ENCODE measurements around the gene ALPP. TPM values are rescaled to one million over a fixed set of nuclear protein-coding genes. Genes with fewer than 3 reads are reported as not detected.
"Not testable (repeated sequence)": the region's sequence is repeated elsewhere in the genome, so short reads cannot be mapped to it uniquely, and the experiment has no call there.

Gene ALPP
- total RNA-seq, 1 donor = not detected

DNA sequence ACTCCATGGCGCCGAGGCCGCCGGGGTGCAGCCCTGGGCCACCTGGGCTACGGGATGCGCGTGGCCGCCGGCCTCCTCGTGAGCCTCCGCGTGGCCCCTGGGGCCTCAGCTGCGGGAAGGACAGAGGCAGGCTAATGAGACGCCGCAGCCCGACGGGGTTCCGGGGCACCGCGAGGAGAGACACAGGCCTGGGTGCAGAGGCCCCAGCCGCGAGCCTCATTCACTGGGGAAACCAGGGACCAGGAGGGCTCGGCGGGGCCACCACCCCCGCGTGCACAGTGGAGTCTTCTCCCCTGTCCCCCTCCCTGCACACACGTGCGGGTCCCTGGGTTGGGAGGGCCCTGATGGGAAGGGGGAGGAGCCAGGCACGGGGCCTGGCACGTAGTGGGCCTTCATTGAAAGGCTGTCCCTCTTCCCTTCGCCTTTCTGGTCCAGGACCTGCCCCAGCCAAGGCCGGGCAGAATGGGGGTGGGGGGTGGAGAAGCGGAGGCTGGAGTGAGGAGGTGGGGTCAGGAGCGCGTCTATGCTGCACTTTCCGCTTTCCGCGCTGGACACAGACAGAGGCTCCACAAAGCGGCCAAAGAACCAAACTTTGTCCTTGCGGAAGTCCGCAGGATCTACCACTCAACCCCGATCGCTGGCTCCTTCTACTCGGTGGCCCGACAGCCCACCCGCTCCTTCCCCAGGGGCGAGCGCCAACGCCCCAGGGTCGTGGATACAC is 9.1 kb downstream of the ALPP start:
- no peak overlapping the region for H3K4me3 ChIP-seq (ENCODE audit: low read depth, low read length)
- no peak for TF ChIP-seq CTCF (IDR thresholded peaks at IDR 0.05; ENCODE audit: insufficient read depth, low read depth, low read length)
- DNase-seq (ENCODE audit: low read depth) = no peak

DNA sequence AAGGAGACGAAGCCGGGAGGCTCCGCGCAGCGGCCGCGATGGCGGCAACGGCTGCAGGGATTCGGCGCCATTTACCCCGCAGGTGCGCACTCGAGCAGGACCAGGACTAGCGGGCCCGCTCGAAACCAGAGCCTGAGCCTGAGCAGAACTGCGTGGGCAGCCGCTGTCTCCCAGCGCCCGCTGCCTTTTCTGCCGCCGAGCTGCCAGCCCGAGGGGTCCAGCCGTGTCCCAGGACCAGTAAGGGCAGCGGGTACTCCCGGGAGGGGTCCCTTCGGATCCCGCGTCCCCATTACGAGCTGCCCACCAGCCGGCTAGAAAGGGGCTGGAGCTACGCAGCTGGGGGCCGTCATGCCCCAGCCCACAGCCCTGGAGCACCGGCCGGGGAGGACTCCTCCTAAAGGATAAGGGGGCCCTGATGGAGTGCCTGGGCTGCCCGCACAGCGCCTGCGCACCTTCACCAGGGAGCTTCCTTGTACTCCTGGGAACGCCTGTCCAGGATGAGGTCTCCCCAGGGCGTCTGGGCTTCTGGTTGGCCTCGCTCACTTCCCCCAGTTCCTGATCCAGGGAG is 9.9 kb downstream of the ALPP start:
- no peak for DNase-seq (ENCODE audit: low read depth)
- H3K4me3 ChIP-seq (ENCODE audit: low read depth, low read length) = no peak overlapping the region
- TF ChIP-seq CTCF (IDR thresholded peaks at IDR 0.05; ENCODE audit: insufficient read depth, low read depth, low read length) = no peak

- H3K4me3 ChIP-seq (ENCODE audit: low read depth, low read length) = no peak overlapping the region
- no peak for TF ChIP-seq CTCF (IDR thresholded peaks at IDR 0.05; ENCODE audit: insufficient read depth, low read depth, low read length)
- no peak for DNase-seq (ENCODE audit: low read depth)
These were observed 10.8 kb downstream of the ALPP start for GRCh38 chr2:232389327-232389726.

GRCh38 chr2:232390661-232391060 is 12.1 kb downstream of the ALPP start:
- no peak overlapping the region for H3K4me3 ChIP-seq (ENCODE audit: low read depth, low read length)
- no peak for TF ChIP-seq CTCF (IDR thresholded peaks at IDR 0.05; ENCODE audit: insufficient read depth, low read depth, low read length)
- no peak for DNase-seq (ENCODE audit: low read depth)

DNA sequence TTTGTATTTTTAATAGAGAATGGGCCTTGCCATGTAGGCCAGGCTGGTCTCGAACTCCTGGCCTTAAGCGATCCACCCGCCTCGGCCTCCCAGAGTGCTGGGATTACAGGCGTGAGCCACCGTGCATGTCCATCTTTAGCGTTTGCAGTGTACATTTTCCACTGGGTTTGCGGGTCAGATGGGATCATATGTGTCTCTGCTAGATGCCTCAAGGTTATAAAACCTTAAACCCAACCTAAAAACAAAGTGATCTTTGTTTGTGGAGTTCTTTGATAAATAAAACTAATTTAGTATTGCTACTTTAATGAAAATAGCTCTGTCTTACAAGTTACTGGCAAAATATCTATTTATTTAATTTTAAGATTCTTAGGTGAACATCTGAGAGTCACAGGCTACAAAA is 15.0 kb downstream of the ALPP start:
- no peak for DNase-seq (ENCODE audit: low read depth)
- no peak for TF ChIP-seq CTCF (IDR thresholded peaks at IDR 0.05; ENCODE audit: insufficient read depth, low read depth, low read length)

GRCh38 chr2:232394431-232394830 is 15.9 kb downstream of the ALPP start:
- DNase-seq (ENCODE audit: low read depth); H3K4me3 ChIP-seq (ENCODE audit: low read depth, low read length): not testable (repeated sequence)

More for the DNA sequence above, 15.0 kb downstream of the ALPP start:
- no peak overlapping the region for H3K4me3 ChIP-seq (ENCODE audit: low read depth, low read length)

DNA sequence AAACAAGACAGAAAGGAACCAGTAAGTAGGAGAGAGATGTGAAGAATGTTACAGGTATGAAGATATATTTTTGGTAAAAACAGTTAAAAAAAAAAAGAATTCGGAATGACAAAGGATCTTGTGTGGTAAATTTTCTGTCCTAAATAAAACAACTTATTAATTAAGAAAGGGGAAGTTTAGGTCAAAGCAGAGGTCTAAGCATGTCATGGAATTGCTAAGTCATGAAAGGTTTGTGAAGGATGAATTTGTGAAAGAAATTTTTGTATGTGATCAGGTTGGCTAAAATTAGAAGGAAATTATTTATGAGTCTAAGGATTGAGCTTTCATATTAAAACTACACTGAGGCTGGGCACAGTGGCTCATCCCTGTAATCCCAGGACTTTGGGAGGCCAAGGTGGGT is 17.0 kb downstream of the ALPP start:
- TF ChIP-seq CTCF (IDR thresholded peaks at IDR 0.05; ENCODE audit: insufficient read depth, low read depth, low read length) = no peak
- no peak for DNase-seq (ENCODE audit: low read depth)
- no peak overlapping the region for H3K4me3 ChIP-seq (ENCODE audit: low read depth, low read length)

All from fibroblast of villous mesenchyme (primary cell).